Hepatocyte (in vitro differentiated cells): ENCODE data around the gene LEMD3. TPM values are rescaled to one million over a fixed set of nuclear protein-coding genes. Genes with fewer than 3 reads are reported as not detected.

Source experiments
- DNase-seq: peaks from one replicate; pipeline ENCODE4 v3.0.0-alpha.2; 2016; ENCODE audit warnings: low spot score
- H2AFZ ChIP-seq: fragments of 200-600 bp; sonication (generic); 2 replicates; pipeline ENCODE4 v1.6.0; 2016; ENCODE audit warnings: antibody characterized with exemption, mild to moderate bottlenecking
- H3K27ac ChIP-seq: fragments of 200-600 bp; sonication (generic); 2 replicates; pipeline ENCODE4 v1.5.1; 2016; ENCODE audit warnings: mild to moderate bottlenecking
- H3K27me3 ChIP-seq: fragments of 200-600 bp; sonication (generic); 2 replicates; pipeline ENCODE4 v1.6.1; 2016
- H3K36me3 ChIP-seq: fragments of 200-600 bp; sonication (generic); replicated peaks from 2 replicates; pipeline ENCODE4 v1.5.1; 2016; ENCODE audit warnings: low read depth; ENCODE audit not compliant: insufficient read depth
- H3K4me1 ChIP-seq: fragments of 200-600 bp; sonication (generic); 2 replicates; pipeline ENCODE4 v1.5.1; 2016; ENCODE audit warnings: mild to moderate bottlenecking, moderate library complexity; ENCODE audit not compliant: insufficient read depth
- H3K4me2 ChIP-seq: fragments of 200-600 bp; sonication (generic); 2 replicates; pipeline ENCODE4 v1.6.0; 2016
- H3K4me3 ChIP-seq: fragments of 200-600 bp; sonication (generic); 2 replicates; pipeline ENCODE4 v1.5.1; 2016; ENCODE audit warnings: mild to moderate bottlenecking
- H3K79me2 ChIP-seq: fragments of 200-600 bp; sonication (generic); 2 replicates; pipeline ENCODE4 v1.6.0; 2017; ENCODE audit warnings: mild to moderate bottlenecking
- H3K9me2 ChIP-seq: fragments of 200-600 bp; sonication (generic); replicated peaks from 2 replicates; pipeline ENCODE4 v1.6.0; 2017; ENCODE audit warnings: mild to moderate bottlenecking; ENCODE audit not compliant: insufficient read depth
- H3K9me3 ChIP-seq: fragments of 200-600 bp; sonication (generic); 2 replicates; pipeline ENCODE4 v1.5.1; 2016; ENCODE audit warnings: low read depth, mild to moderate bottlenecking
- H4K20me1 ChIP-seq: fragments of 200-600 bp; sonication (generic); 2 replicates; pipeline ENCODE4 v1.6.0; 2016; ENCODE audit warnings: mild to moderate bottlenecking; ENCODE audit not compliant: insufficient read depth, poor library complexity, severe bottlenecking
- CTCF ChIP-seq: fragments of 200-600 bp; sonication (generic); IDR thresholded peaks from 2 replicates; pipeline ENCODE4 v1.5.1; 2016; ENCODE audit warnings: antibody characterized with exemption, mild to moderate bottlenecking; ENCODE audit not compliant: poor library complexity
- EZH2 ChIP-seq: fragments of 200-600 bp; sonication (generic); IDR thresholded peaks from 2 replicates; pipeline ENCODE4 v1.6.1; 2016; ENCODE audit warnings: antibody characterized with exemption, mild to moderate bottlenecking, borderline replicate concordance
- EZH2phosphoT487 ChIP-seq: fragments of 200-600 bp; sonication (generic); IDR thresholded peaks from one replicate; pipeline ENCODE4 v1.6.1; 2018; ENCODE audit warnings: antibody characterized with exemption, mild to moderate bottlenecking, low read depth, moderate library complexity; ENCODE audit not compliant: unreplicated experiment, severe bottlenecking
- WGBS: methylation state at CpG from one replicate; pipeline ENCODE4 v1.1.6; 2016; ENCODE audit warnings: low lambda C conversion rate; ENCODE audit errors: missing lambda C conversion rate; 5-methylcytosine and 5-hydroxymethylcytosine counted together
- polyA plus RNA-seq: library from polyadenylated mRNA; unstranded; fragments of >200 nt; fragmentation: Nextera tagmentation; extraction: Ambion mirVana; gene quantifications from 2 replicates; pipeline ENCODE4 v1.2.1, GENCODE V29; 2016
- total RNA-seq: library from RNA; depleted of rRNA; stranded (reverse); fragments of >200 nt; gene quantifications from 2 replicates; pipeline ENCODE4 v1.2.3, GENCODE V29; 2014

Gene LEMD3
- total and polyA plus RNA-seq, 2 experiments from 2014 or later = 15.5 to 51.1 TPM

- Histone ChIP-seq H3K27ac (no peak overlapping the region), H2AFZ (no peak overlapping the region), H4K20me1 (no peaks in the 10 kb centered on the region), H3K9me2 (no peaks in the 10 kb centered on the region), H3K36me3 (no peaks in the 10 kb centered on the region), H3K4me1 (no peaks in the 10 kb centered on the region), H3K9me3 (no peaks in the 10 kb centered on the region), H3K79me2 (no peaks in the 10 kb centered on the region), H3K4me2 (no peak overlapping the region), H3K27me3 (no peaks in the 10 kb centered on the region), H3K4me3 (no peak overlapping the region)
- TF ChIP-seq CTCF (no peak), EZH2phosphoT487 (no peak), EZH2 (no peak)
- 93% methylated on average over 1 of the region's 1 CpG for WGBS
- DNase-seq = no peak
Observed at GRCh38 chr12:65269603-65270002, 100.2 kb downstream of the LEMD3 start.

- H3K27ac ChIP-seq = no peak overlapping the region
- H3K9me3 ChIP-seq = no peaks in the 10 kb centered on the region
- H2AFZ ChIP-seq = no peak overlapping the region
- H3K36me3 ChIP-seq = no peaks in the 10 kb centered on the region
- WGBS = 82% methylated on average over 7 of the region's 7 CpGs
- DNase-seq = no peak
- no peak overlapping the region for H3K4me3 ChIP-seq
- peaks cover 11% of the 10 kb centered on the region for H3K27me3 ChIP-seq
- H3K4me2 ChIP-seq = no peak overlapping the region
- H4K20me1 ChIP-seq = no peaks in the 10 kb centered on the region
- no peak for TF ChIP-seq EZH2phosphoT487
- no peak for TF ChIP-seq EZH2
- no peak for TF ChIP-seq CTCF
- H3K4me1 ChIP-seq = no peaks in the 10 kb centered on the region
- no peaks in the 10 kb centered on the region for H3K9me2 ChIP-seq
- no peaks in the 10 kb centered on the region for H3K79me2 ChIP-seq
Observed at GRCh38 chr12:65274602-65275272, 105.4 kb downstream of the LEMD3 start.

- no peaks in the 10 kb centered on the region for H3K4me1 ChIP-seq
- no peaks in the 10 kb centered on the region for H3K9me2 ChIP-seq
- H3K9me3 ChIP-seq = no peaks in the 10 kb centered on the region
- H3K4me2 ChIP-seq = no peak overlapping the region
- 89% methylated on average over 3 of the region's 3 CpGs for WGBS
- no peak overlapping the region for H2AFZ ChIP-seq
- H3K79me2 ChIP-seq = peaks cover 6% of the 10 kb centered on the region
- H3K4me3 ChIP-seq = no peak overlapping the region
- H3K27ac ChIP-seq = no peak overlapping the region
- DNase-seq = no peak
- peaks cover 19% of the 10 kb centered on the region for H3K27me3 ChIP-seq
- H4K20me1 ChIP-seq = no peaks in the 10 kb centered on the region
- no peaks in the 10 kb centered on the region for H3K36me3 ChIP-seq
- TF ChIP-seq EZH2phosphoT487 (no peak), EZH2 (no peak), CTCF (no peak)
Observed at GRCh38 chr12:65275627-65276026, 106.2 kb downstream of the LEMD3 start.
